Suppressor macrophage treated with lipopolysaccharide for 4 hours (primary cell): ENCODE data around the gene ITLN1.
"Not testable (repeated sequence)": the region's sequence is repeated elsewhere in the genome, so short reads cannot be mapped to it uniquely, and the experiment has no call there.

Source experiments
- DNase-seq: peaks from one replicate; pipeline ENCODE4 v3.0.0-alpha.2; 2020

The ITLN1 gene

GRCh38 chr1:160885042-160885441 lies at the start of gene ITLN1:
Gene ITLN1 (minus strand): TSS chr1:160885180. CDS start chr1:160884877, 303 bp downstream.
- DNase-seq, result no peak

- DNase-seq, result not testable (repeated sequence)
Measured at GRCh38 chr1:160933305-160933704, 48.3 kb upstream of the ITLN1 start.

DNA sequence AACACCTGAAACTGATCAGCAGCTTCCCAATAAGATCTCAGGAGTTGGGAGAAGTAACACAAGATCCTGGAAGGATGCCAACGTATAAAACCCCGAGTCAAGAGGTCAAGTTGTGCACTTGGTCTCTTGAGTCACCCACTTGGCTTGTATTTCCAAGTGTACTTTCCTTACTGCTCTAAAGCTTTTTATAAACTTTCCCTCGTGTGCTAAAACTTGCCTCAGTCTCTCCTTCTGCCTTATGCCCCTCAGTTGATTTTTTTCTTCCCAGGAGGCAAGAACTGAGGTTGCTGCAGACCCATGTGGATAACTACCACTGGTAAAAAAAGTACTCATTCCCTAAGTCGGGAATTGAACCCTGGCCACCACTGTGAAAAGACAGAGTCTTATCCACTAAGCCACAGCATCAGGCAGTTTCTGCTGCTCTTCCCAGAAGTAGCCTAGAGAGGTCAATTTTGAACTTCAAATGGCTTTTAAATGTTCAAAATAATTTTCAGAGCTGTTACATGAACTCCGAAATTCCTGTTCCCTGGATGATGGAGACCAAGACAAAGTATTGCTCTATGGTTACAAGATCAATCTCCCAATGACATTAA lies 40.8 kb upstream of the ITLN1 start:
- DNase-seq, result no peak

DNA sequence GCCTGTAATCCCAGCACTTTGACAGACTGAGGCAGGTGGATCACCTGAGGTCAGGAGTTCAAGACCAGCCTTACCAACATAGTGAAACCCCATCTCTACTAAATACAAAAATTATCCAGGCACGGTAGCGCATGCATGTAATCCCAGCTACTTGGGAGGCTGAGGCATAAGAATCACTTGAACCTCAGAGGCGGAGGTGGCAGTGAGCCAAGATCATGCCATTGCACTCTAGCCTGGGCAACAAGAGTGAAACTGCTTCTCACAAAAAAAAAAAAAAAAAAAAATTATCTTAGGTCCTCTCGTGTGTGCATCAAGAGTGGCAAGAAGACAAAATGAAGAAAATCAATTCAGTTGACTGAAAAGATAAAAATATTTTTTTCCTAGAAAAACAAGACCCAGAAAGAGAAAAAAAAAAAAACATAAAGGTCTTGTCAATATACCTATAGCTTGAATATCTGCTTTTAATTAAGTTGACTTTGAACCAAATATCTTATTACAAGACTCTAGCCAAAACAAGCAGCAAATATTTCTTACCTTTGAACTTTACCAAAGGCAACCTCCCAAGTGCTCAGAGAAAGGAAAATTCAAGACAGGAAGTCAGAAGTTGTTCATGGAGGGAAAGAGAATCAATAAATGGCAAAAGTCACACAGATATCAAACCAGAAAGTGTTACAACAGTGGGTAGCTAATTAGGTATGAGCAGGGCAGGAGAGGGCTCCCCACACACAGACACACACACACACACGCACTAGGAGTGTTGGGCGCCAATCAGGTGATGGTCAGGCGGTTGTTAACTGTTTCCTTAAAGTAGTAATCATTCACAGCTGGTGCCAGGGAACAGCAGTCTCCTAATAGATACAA lies 40.0 kb upstream of the ITLN1 start:
- DNase-seq, result no peak

DNA sequence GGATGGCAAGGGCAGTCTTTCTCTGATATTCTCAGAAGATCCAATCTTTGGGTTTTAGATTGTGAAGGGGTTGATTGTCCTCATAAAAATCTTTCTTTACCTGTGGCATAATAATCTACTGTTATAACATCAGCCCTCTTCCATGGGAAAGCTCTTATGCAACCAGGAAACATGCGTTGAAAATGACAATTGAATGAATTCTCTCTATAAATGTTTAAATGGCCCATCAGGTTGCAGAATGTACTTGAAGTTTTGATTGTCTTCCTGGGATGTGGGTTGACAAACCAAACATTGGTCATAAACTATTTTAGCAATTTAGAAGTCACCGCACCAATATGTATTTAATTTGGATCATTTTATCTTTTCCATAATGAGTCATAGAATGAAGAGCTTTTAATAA lies 31.7 kb upstream of the ITLN1 start:
- no peak for DNase-seq

DNA sequence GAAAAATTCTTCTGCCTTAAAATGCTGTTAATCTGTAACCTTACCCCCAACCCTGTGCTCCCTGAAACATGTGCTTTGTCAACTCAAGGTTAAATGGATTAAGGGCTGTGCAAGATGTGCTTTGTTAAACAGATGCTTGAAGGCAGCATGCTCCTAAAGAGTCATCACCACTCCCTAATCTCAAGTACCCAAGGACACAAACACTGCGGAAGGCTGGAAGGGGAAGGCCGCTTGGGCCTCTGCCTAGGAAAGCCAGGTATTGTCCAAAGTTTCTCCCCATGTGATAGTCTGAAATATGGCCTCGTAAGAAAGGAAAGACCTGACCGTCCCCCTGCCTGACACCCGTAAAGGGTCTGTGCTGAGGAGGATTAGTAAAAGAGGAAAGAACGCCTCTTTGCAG lies 28.2 kb upstream of the ITLN1 start:
- DNase-seq, result not testable (repeated sequence)

GRCh38 chr1:160911925-160912324 lies 26.9 kb upstream of the ITLN1 start:
- DNase-seq, result no peak

GRCh38 chr1:160911441-160911840 lies 26.5 kb upstream of the ITLN1 start:
- DNase-seq, result no peak

GRCh38 chr1:160910170-160910750 lies 25.3 kb upstream of the ITLN1 start:
- DNase-seq, result no peak

GRCh38 chr1:160907976-160908375 lies 23.0 kb upstream of the ITLN1 start:
- DNase-seq, result no peak

DNA sequence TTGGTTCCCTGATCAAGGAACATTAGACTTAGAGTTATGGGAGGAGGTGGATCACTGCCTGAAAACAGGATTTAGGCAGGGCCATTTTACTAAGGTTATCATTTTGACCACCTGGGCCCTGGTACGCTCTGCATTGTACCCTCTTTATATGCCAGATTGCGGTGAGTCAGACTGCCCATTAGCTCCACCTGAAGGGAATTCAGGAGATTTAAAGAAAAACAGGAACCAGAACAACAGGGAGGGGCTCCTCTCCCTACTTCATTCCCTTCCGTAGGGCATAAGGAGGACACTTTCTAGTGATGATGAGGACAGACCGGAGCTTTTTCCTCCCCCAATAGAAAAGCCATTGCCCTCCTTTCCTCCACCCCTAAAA lies 20.6 kb upstream of the ITLN1 start:
- DNase-seq, result no peak

DNA sequence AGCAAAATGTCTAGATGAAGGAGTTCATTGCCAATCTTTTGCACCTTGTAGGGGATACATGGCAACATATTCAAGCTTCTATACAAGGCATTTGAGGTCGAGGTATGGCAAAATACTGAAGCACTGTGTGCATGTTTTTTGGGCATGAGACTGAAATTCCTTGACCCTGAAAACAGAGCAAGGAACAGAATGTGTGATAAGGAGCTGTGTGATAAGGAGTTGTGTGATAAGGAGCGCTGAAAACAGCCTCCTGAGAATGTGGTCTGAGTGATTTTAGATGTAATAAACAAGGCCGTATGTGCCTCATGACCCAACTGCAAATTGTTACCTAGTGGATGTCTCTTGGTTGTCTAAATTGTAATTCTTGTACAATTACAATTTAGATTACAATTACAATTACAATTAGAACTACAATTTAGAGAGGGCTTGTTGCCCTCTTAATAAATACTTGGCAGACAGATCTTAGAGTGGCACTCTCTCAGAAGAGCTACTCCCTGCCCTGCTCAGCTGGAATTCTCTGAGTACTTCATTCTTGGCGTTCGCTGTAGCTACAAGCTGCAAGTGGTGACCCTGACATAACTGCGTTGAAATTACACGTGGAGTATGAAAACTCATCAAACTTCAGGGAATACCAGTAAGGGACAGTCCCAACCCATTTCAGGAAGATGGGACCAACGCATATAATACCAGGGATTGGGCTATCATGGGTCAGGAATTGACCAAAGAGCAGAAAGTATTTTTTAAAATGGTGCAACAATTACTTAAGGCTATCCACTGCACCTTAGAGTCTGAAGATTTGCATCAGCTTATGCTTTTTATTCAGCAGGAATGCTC lies 20.0 kb upstream of the ITLN1 start:
- no peak for DNase-seq

DNA sequence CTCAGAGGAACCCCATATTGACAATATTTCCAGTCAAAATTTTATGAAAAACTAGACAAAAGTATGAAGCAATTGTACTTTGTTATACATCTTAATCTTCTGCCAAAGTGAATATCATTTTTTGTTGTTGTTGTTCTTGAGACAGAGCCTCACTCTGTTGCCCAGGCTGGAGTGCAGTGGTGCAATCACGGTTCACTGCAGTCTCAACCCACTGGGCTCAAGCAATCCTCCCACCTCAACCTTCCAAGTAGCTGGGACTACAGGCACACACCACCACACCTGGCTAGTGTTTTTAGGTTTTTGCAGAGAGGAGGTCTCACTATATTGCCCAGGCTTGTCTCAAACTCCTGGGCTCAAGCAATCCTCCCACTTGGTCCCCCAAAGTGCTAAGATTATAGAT lies 17.3 kb upstream of the ITLN1 start:
- DNase-seq, result not testable (repeated sequence)

DNA sequence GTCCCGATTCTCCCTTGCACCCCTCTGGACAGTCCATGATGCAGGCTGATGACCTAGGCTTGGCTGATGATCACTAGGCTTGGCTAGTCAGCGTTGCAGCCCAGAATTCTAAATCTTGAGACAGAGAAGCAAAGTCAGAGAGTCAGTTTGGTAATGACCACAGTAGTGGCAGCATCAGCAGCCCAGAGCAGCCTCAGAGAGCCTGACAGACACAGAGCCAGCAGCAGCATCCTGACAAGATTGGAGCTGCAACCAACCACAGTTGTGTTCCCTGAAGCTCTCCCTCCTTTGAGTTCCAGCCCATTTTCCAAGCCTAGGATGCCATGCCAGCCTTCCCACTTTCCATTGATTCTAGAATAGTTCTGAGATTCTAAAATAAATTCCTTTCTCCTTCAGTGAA lies 16.8 kb upstream of the ITLN1 start:
- no peak for DNase-seq

- DNase-seq, result not testable (repeated sequence)
Measured at GRCh38 chr1:160900683-160901082, 15.7 kb upstream of the ITLN1 start.

- DNase-seq, result not testable (repeated sequence)
Measured at GRCh38 chr1:160894368-160895135, 9.6 kb upstream of the ITLN1 start.

- no peak for DNase-seq
Measured at GRCh38 chr1:160891474-160891873, 6.5 kb upstream of the ITLN1 start.

DNA sequence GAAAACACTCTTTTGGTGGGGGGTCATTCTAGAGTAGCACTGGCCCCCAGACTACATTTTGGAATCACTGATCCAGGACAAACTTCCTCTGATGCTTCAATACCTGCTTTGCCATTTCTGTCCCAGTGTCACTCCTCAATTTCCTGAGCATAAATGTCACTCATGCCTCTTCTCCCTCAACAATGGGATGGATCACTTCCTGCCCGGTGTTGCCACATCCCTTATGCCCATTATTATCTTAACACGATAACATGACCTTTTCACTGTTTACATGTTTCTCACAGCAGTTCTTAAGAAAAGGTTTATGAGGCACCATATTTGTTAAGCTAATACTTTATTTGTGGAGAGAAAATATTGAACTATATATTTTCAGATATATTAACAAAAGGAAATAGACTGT lies 3.9 kb upstream of the ITLN1 start:
- DNase-seq, result no peak

DNA sequence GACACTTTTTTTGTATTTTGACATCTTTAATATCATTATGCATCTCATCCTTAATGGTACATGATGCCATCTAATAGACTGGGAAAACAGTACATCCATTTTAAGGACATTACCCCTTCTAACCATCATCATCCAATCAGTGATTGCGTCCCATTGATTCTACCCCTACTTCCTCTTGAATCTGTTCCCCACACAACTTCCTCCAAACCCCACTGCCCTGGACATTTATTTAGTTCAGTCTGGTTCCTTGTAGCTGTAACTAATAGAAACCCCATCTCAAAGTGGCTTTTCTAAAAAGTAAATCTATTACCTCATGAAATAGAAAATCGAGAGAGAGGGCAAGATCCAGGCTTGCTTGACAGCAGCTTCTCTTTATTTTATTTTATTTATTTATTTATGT lies 2.1 kb upstream of the ITLN1 start:
- no peak for DNase-seq

- DNase-seq, result no peak
Measured at GRCh38 chr1:160884579-160884978, 401 bp downstream of the ITLN1 start.

DNA sequence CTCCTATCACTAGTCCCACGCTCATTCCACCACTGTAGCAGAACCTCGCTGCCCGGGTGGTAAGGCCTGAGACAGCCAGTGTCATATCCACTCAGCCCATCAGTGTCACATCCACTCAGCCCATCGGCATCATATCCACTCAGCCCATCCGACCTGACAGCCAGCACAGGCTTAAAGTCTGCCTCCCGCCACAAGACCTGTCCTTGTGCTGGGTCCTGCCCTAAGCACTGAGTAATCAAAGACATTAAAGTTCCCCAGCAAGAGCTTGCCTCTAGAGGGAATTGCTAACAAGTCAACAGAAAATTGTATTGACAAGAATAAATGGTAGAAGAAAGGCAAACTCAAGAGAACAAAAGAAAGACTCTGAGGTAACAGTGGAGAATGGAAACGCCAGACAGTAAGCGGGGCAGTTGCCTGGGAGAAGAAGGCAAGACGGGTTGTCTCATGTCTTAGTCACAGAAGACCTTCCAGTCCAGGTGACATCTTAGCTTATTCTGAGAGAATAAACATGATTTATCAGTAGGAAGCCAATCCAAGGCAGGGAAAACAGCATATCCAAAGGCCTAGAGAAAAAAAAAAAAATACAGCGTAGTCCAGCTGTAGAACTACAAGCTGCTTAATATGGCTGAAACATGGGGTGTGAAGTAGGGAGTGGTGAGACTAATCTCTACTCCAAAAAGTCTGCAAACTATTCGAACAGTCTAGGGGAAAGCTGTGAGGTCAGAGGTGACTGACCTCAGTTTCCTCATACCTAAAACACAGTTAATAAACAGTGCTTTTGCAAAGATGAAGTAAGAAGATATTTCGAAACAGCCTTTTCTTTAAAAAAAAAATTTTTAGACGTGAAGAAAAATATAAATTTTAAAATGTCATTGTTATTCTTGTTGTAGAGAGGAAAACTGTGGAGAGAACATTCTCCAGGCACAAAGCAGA lies 1.1 kb downstream of the ITLN1 start:
- DNase-seq, result no peak
